ENCODE data around the gene OR52B4.
"Not testable (repeated sequence)": the region's sequence is repeated elsewhere in the genome, so short reads cannot be mapped to it uniquely, and the experiment has no call there.

The OR52B4 gene

DNA sequence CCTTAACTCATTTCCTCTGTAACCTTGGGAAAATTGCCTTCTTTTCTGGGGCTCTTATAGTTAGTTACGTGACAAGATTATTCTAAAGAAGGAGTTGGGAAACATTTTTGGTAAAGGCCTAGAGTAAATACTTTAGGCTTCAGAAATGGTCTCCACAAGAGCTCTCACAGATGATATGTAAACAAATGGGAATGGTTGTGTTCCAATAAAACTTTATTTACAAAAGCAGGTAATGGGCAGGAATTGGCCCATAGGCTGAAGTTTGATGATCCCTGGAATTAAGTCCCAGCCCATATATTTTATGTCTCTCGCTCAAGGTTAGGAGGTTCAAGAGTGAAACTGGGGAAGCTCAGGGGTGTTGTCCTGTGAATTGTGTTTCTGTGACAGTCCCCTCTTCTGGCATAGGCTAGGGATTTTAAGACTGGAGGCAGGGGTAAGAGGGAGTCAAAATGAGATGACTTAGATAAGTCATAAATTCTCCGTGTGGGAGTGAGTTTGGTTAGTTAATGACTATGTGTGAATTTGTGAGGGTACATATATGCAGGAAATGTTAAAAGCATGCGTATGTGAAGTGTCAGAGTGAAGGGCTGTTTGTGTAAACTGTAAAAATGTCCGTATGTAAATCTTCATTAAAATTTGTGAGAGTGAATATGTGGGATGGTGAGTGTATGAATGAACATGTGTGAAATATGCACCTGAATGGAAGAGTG lies 7.4 kb upstream of the OR52B4 start:
- Histone ChIP-seq H3K4me2 (no peak overlapping the region), H3K4me1 (ENCODE audit: low read depth, poor library complexity, severe bottlenecking) (no peaks in the 10 kb centered on the region), H3K27ac (no peak overlapping the region), H3K4me3 (IDR thresholded peaks at IDR 0.05; ENCODE audit: insufficient read depth, low read depth, low read length) (no peak overlapping the region), H3K9ac (no peak overlapping the region), H3K79me2 (ENCODE audit: insufficient read depth, low read depth) (no peaks in the 10 kb centered on the region), H4K20me1 (ENCODE audit: insufficient read depth) (no peaks in the 10 kb centered on the region), H2AFZ (ENCODE audit: low read depth) (no peak overlapping the region), H3K36me3 (ENCODE audit: insufficient read depth) (no peaks in the 10 kb centered on the region), H3K27me3 (ENCODE audit: insufficient read depth, low read depth) (no peaks in the 10 kb centered on the region)
- TF ChIP-seq, protein P1, sequence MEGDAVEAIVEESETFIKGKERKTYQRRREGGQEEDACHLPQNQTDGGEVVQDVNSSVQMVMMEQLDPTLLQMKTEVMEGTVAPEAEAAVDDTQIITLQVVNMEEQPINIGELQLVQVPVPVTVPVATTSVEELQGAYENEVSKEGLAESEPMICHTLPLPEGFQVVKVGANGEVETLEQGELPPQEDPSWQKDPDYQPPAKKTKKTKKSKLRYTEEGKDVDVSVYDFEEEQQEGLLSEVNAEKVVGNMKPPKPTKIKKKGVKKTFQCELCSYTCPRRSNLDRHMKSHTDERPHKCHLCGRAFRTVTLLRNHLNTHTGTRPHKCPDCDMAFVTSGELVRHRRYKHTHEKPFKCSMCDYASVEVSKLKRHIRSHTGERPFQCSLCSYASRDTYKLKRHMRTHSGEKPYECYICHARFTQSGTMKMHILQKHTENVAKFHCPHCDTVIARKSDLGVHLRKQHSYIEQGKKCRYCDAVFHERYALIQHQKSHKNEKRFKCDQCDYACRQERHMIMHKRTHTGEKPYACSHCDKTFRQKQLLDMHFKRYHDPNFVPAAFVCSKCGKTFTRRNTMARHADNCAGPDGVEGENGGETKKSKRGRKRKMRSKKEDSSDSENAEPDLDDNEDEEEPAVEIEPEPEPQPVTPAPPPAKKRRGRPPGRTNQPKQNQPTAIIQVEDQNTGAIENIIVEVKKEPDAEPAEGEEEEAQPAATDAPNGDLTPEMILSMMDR (conservative IDR thresholded peaks at IDR 0.05; ENCODE audit: low read depth, low read length), result no peak

DNA sequence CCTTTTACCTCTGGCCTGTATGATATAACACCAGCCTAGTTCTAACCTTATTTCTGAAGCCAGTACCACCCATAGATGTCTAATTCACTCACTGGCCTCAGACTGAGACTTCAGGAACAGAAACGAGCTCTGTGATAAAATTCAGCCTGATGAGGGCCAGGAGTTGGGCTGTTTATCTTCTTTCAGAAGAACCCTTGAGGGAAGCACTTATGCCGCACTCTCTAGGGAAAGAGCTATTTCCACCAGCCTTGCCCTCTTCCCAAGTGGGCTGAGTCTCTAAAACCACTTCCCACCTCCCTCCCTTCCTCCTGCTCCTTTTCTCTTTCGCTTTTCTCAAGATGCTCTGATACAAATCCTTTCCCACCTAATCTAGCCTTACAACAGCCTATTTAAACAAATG lies 2.0 kb upstream of the OR52B4 start:
- TF ChIP-seq, protein P1 (conservative IDR thresholded peaks at IDR 0.05; ENCODE audit: low read depth, low read length), result no peak
- H3K4me3 ChIP-seq (IDR thresholded peaks at IDR 0.05; ENCODE audit: insufficient read depth, low read depth, low read length), result no peak overlapping the region
- H3K79me2 ChIP-seq (ENCODE audit: insufficient read depth, low read depth), result no peaks in the 10 kb centered on the region
- H3K9ac ChIP-seq, result no peak overlapping the region
- no peaks in the 10 kb centered on the region; the same call in 1 of the 2 replicates for H3K27me3 ChIP-seq (ENCODE audit: insufficient read depth, low read depth)
- no peak overlapping the region for H3K27ac ChIP-seq
- H4K20me1 ChIP-seq (ENCODE audit: insufficient read depth), result no peaks in the 10 kb centered on the region
- no peak overlapping the region for H3K4me2 ChIP-seq
- H2AFZ ChIP-seq (ENCODE audit: low read depth), result no peak overlapping the region
- H3K4me1 ChIP-seq (ENCODE audit: low read depth, poor library complexity, severe bottlenecking), result no peaks in the 10 kb centered on the region
- H3K36me3 ChIP-seq (ENCODE audit: insufficient read depth), result no peaks in the 10 kb centered on the region

DNA sequence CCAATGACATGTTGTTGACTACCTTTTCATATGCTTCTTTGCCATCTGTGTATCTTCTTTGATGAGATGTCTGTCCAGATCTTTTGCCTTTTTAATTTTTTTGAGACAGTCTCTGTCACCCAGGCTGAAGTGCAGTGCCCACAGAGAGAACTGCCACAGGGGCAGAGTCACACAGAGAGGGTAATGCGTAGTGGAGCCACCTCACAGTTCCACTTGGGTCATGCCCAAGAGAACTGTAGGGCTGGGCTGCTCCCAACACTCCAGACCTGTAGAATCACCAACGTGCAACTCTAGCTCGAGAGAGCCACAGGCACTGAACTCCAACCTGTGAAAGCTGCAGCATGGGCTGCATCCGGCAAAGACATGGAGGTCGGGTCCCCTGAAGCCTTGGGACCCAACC lies 20.0 kb downstream of the OR52B4 start:
- H3K27me3 ChIP-seq (ENCODE audit: insufficient read depth, low read depth); H3K4me1 ChIP-seq (ENCODE audit: low read depth, poor library complexity, severe bottlenecking); H3K27ac ChIP-seq; H3K4me2 ChIP-seq; H3K4me3 ChIP-seq (IDR thresholded peaks at IDR 0.05; ENCODE audit: insufficient read depth, low read depth, low read length); H2AFZ ChIP-seq (ENCODE audit: low read depth); H3K9ac ChIP-seq; H3K79me2 ChIP-seq (ENCODE audit: insufficient read depth, low read depth); H3K36me3 ChIP-seq (ENCODE audit: insufficient read depth); H4K20me1 ChIP-seq (ENCODE audit: insufficient read depth): not testable (repeated sequence)

DNA sequence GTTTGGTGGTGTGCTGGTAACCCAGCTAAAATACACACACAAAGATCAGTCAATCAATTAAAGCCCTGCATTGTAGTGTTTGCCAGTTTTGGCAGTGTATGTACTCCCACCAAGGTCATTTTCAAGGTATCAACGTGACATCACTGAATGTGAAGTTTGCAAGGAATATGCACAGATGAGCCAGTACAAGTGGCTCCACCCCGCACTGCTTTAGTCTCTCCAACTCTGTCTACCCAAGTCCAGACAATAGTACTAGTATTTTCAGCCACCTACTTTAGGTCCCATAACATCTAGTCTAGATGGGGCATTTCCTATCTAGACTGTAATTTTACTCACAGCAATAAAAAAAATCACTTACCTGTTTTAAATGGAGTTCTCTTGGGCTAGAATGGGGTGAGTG lies 22.8 kb downstream of the OR52B4 start:
- not testable (repeated sequence) for H3K4me1 ChIP-seq (ENCODE audit: low read depth, poor library complexity, severe bottlenecking); H3K4me2 ChIP-seq; H3K79me2 ChIP-seq (ENCODE audit: insufficient read depth, low read depth); H2AFZ ChIP-seq (ENCODE audit: low read depth); H3K9ac ChIP-seq; H3K4me3 ChIP-seq (IDR thresholded peaks at IDR 0.05; ENCODE audit: insufficient read depth, low read depth, low read length); H4K20me1 ChIP-seq (ENCODE audit: insufficient read depth); H3K36me3 ChIP-seq (ENCODE audit: insufficient read depth); H3K27ac ChIP-seq; H3K27me3 ChIP-seq (ENCODE audit: insufficient read depth, low read depth)

DNA sequence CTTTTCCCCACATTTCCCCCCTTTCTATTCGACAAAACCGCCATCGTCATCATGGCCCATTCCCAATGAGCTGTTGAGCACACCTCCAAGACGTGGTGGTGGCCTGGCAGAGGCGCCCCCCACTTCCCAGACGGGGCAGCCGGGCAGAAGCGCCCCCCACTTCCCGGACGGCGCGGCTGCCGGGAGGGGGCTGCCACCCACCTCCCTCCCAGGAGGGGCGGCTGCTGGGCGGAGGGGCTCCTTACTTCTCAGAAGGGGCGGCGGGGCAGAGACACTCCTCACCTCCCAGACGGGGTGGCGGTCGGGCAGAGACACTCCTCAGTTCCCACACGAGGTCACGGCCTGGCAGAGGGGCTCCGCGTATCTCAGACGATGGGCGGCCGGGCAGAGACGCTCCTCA lies 33.8 kb downstream of the OR52B4 start:
- not testable (repeated sequence) for H3K27ac ChIP-seq; H3K9ac ChIP-seq; H3K36me3 ChIP-seq (ENCODE audit: insufficient read depth); H3K4me1 ChIP-seq (ENCODE audit: low read depth, poor library complexity, severe bottlenecking); H2AFZ ChIP-seq (ENCODE audit: low read depth); H4K20me1 ChIP-seq (ENCODE audit: insufficient read depth); H3K4me3 ChIP-seq (IDR thresholded peaks at IDR 0.05; ENCODE audit: insufficient read depth, low read depth, low read length); H3K79me2 ChIP-seq (ENCODE audit: insufficient read depth, low read depth); H3K27me3 ChIP-seq (ENCODE audit: insufficient read depth, low read depth); H3K4me2 ChIP-seq
